ENCODE results near the gene RHOG.

Gene RHOG

DNA sequence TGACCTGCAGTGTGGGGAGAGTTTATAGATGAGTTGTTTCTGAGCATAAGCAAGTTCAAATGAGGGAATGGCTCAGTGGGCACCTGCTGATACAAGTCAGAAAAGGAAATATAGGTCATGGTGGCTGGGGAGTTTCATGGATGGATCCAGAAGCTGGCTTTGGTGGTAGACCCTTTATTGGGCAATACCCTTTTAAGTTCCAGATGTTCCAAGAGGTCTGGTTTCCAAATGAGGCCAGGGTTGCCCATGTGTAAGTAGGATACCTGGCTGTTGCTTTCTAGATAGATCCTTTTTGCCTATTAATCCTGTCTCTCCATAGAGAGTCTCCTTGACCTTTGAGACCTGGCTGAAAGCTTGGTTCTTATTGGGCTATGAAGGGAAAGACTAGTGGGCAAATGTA lies 16.9 kb upstream of the RHOG start:
- DNase-seq = no peak

DNA sequence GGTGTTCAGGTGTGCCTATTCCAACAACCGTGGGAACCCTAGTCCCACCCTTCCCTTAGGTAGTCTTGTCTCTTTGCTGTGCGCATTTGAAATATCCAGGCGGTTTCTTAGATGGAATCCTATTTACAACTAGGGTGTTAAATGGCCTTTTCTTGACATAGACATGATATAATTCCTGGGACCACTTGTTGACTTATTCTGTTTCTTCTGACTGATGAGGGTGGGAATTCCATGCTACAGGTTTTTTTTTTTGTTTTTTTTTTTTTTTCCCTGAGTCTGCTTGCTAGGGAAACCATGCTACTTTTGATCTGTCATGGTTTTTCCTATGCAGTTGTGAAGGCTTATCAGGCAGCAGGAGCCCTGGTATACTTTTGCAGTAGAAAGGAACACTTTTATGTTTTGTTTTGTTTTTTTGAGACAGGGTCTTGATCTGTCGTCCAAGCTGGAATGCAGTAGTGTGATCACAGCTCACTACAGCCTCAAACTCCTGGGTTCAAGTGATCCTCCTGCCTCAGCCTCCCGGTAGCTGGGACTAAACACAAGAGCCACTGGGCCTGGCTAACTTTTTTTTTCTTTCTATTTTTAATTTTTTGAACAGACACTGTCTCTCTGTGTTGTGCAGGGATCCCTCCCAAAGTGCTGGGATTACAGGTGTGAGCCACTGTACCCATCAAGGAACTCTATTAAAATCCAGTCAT lies 16.2 kb upstream of the RHOG start:
- DNase-seq = no peak

DNA sequence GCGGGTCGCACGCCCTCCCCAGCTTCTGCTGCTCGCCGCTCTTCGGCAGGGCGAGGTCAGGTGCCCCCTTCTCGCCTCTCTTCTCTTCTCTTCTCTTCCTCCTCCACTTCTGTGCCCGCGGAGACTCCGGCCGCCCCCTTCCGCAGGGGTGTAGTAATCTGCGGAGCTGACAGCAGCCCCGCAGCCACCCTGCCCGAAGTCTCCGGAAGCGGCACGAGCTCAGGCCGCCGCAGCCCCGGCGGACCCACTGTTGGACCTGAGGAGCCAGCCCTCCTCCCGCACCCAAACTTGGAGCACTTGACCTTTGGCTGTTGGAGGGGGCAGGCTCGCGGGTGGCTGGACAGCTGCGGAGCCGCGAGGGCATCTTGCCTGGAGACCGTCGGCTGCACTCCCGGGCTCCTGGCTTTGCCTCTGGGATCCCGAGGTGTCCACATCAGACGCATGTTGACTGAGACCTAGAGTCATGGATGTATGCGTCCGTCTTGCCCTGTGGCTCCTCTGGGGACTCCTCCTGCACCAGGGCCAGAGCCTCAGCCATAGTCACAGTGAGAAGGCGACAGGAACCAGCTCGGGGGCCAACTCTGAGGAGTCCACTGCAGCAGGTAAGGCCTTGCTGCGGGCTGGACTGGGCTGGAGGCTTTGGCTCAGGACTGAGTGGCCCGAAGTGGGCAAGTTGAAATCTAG lies 15.2 kb upstream of the RHOG start:
- peak; percentile 73 for DNase-seq

GRCh38 chr11:3854977-3855807 lies 14.4 kb upstream of the RHOG start, which contains the start of gene STIM1:
Gene STIM1 (plus strand): TSS chr11:3855664. CDS start chr11:3856271, 607 bp downstream.
- peak; percentile 97 for DNase-seq

DNA sequence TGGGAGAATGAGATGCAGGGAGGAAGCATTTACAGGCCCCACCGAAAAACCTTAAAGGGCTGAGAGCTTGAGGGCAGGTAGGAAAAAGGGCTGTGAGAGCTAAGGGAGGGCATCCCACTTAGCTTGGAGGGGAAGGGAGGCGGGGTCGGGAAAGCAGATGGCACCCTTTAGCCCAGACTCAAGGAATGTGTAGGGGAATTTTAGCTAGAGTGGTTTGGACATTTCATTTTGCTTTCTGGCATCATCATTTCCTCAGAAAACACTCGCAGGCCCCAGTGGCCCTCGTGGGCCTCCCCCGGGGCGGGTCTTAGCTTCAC lies 13.9 kb upstream of the RHOG start:
- DNase-seq = no peak

GRCh38 chr11:3853899-3854659 lies 13.3 kb upstream of the RHOG start:
- peak; percentile 60 for DNase-seq

DNA sequence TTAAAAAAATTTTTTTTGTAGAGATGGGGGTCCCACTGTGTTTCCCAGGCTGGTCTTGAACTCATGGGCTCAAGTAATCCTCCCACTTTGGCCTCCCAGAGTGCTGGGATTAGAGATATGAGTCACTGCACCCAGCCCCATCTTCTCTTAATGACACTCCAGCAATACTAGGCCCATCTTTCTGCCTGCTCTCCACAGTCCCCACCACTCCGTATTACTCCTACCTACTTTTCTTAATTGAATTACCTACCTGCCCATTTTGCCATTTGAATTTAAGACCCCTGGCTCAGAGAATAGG lies 12.7 kb upstream of the RHOG start:
- no peak for DNase-seq

DNA sequence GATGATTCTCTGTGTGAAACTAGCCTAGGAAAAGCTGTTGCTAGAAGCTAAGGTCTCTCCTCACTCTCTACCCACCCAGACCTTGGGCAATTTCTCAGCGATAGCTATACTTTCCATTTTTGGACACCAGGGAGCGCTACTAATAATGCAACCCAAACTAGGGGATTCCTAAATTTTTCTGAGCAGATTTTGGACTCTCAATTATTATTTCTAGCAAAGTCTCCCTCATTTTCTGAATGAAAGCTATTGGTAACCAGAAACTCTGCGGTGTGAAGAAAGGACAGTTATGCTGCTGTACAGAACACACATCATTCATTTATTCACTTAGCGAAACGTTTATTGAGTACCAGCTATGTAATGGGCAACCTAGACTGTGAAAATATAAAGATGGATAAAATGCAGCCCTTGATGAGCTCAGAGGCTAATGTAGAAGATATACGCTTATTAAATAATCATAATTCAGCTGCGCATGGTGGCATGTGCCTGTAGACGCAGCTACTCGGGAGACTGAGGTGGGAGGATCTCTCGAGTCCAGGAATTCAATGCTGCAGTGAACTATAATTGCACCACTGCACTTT lies 8.6 kb upstream of the RHOG start:
- DNase-seq = peak; percentile 82

DNA sequence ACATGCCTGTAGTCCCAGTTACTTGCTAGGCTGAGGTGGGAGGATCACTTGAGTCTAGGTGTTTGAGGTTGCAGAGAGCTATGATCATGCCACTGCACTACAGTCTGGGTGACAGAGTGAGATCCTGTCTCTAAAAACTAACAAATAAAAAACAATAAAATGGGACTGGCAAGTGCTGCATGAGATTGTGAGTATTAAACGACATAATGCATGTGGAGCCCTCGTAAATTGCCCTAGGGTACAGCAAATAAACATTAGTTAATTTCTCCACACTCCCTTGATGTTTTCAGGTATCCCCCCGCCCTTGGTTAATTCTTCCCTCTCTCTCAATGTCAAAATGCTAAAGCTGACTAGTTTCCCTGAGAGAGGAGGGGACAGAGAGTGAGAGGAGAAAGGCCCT lies 4.9 kb upstream of the RHOG start:
- no peak for DNase-seq

DNA sequence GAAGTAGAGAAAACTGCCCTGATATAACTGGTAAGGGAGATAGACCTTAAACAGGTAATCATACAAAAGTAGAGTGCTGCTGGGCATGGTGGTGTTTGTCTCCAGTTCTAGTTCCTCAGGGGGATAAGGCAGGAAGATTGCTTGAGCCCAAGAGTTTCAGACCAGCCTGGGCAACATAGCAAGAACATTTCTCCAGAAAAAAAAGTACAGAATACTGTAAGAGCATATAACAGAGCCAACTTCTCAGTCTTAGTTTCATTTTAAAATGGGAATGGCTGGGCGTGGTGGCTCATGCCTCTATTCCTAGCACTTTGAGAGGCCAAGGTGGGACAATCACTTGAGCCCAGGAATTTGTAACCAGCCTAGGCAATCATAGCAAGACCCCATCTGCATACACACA lies 4.5 kb upstream of the RHOG start:
- DNase-seq = no peak

DNA sequence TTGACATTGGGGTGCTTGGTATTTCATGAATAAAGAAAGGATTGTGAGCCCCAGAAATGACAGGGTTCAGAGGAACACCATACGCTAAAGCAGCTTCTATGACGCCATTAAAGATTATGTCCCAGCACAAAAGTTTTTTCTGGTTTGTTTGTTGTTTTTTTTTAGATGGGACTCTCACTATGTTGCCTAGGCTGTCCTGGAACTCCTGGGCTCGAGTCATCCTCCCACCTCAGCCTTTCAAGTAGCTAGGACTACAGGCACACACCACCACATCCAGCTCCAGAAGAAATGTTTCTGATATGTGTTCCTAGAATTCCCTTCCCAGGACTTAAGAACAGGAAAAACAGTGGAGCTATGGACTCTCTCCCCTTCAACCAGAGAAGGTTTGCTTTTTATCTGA lies 2.6 kb upstream of the RHOG start:
- DNase-seq = no peak

DNA sequence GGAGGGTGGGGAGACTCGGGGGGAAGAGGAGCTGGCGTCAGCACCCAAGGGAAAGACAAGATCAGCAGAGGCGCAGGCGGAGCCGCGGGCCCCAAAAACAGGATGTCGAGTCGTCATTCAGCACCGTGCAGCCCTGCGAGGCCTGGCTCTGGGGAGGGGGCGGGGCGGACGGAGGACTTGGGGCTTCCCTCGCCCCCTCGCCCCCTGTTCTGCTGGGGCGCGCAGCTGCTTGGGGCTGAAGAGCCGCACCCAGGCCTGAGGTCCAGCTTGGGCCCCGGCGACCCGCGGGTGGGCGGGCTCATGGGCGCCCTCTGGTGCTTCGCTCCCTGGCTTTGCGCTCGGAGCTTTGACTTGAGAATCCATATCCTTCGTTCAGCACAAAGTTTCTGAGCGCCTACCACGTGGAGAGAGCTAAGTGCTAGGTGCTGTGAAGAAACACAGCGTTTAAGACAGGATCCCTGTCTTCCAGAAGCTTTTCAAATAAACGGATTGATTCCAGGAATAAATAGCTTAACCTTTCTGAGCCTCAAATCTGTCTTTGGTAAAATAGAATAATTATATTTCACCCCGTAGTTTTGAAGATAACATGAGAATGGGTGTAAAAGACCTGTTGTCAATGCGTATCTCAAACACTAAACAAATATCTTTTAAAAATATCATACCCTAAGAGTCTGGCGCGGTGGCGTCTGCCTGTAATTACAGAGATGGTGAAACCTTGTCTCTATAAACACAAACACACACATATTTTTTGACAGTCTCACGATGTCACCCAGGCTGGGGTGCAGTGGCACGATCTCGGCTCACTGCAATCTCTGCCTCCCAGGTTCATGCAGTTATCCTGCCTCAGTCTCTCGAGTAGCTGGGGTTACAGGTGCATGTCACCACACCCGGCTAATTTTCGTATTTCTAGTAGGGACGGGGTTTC lies 929 bp upstream of the RHOG start:
- peak; percentile 96 for DNase-seq

DNA sequence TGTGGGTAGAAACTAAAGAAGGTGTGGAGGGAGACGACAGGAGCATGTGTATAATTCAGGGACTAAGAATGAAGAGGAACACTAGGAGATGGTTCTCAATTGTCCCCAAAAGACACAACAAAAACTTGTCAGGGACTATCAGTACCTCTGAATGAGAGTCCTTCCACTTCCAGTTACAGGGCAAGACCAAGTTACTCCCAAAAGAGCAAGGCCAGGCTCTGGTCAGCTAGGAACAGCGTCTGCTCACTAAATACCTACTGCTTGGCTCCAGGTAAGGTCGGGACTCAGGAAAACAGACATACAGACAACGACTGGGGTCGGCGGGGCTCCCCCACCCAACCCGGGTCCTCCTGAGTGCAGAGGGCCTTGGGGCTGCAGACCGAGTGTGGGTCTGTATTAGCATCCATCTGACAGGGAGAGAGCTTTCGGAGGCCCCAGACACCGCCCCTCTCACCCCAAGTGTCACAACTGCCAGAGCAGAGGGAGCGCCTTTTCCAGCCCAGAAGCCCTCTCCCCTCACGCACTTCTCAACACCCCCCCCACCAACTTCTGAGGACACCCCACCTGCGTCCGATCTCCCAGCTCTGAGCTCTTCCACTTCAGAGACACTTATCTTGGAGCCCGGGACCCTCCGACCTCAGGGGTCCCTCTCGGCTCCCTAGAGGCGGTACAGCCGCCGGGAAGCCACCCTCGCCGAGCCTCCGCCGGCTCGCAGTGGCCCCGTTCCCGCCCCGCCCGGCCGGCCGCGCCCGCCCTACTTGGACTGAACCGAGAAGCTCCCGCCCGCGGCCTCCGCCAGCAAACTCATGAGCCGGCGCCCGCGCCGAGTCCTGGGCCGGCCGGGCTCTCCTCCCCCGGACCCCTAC lies 522 bp downstream of the RHOG start:
- peak; percentile 71 for DNase-seq

DNA sequence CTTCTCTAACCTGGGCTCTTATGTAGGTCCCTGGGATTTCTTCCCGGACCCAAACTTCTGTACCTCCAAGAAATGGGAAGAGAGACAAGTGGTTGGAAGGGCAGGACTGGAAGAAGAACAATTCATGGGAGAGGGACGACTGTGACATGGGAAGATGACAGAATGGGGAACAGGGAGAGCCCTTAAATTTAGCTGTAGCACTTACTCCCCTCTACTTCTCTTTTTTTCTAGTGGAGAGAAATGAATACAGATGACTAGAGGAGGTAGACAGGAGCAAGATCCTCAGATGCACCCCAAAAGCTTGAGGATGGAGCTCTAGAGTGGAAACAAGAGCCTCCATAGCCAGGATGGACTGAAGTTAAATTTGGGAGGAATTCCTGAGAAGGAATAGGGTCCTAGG lies 2.3 kb downstream of the RHOG start:
- peak; percentile 58 for DNase-seq

DNA sequence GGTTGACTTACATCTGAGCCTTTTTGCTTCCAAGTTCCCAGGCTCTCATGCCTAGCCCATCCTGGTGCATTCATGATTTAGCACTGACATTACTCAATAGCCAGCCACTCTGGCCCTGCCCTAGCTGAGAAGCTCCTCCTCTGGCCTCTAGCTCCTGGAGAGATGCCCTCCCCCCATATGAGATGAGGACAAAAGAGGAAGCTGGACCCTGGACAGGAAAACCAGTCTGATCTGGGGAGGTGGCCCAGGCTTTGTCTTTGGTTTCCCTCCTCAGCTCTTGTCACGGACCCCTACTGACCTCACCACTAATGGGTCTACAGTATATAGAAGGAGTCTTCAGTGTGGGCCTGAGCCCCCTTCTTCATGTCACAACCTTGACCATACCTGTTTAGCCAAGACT lies 3.0 kb downstream of the RHOG start:
- DNase-seq = peak; percentile 98

GRCh38 chr11:3836903-3837302 lies 3.9 kb downstream of the RHOG start:
- peak; percentile 41 for DNase-seq

DNA sequence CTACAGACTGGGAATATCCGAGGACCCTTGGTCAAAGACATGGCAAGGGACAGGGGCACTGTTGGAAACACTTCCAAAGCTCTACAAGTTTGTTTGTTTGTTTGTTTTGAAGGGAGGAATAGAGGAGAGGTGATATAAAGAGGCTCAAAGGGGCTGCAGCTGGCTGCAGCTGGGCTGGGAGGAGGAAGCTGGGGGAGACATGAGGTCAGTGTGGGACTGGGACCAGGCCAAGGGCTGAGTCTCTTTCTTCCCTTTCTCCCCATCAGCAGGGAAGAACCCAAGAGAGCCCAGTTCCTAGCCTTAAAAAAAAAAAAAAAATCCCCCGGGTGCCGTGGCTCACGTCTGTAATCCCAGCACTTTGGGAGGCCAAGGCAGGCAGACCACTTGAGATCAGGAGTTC lies 5.0 kb downstream of the RHOG start:
- DNase-seq = peak; percentile 62

GRCh38 chr11:3834664-3835461 lies 5.9 kb downstream of the RHOG start:
- peak; percentile 97 for DNase-seq

GRCh38 chr11:3834349-3834663 lies 6.5 kb downstream of the RHOG start:
- DNase-seq = no peak

- DNase-seq = peak; percentile 72
Measured at GRCh38 chr11:3833449-3833848, 7.3 kb downstream of the RHOG start.
